ENCODE data around the gene DGKA. TPM values are rescaled to one million over a fixed set of nuclear protein-coding genes. Genes with fewer than 3 reads are reported as not detected.

DGKA gene
- total RNA-seq, 4 donors from 2014 or later, result 185 to 556 (median 198) TPM

DNA sequence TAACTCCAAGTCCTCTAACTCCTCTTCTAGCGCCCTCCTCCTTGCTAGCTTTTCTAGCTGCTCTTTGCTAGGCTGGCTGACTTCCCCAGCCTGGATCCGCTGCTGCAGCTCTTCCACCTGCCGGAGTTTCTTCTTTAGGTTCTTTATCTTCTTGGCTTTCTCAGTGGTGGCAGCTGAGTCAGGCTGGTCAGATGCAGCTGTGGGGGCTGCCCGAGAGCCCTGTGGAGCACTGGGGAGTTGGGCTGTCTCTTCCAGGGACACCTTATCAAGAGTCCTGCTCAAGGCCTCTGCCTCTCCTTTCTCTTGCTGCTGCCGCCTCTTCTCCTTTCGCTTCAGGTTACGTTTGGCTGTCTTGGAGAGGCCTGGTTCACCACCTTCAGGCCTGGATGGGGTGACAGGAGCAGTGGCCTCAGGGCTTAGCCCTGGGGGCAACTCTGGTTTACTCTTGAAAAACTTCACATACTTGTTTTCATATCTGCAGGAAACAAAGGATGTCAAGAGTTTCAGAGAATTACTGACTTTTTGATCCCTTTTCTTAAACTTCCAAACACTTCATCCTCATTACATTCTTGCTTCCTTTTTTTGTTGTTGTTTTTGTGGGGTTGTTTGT, 29.0 kb upstream of the DGKA start:
- no peak for DNase-seq (ENCODE audit: low spot score in 2 of 2)
- 93% methylated on average over 7 of the region's 7 CpGs for WGBS
- TF ChIP-seq CTCF (IDR thresholded peaks at IDR 0.05) (no peak), POLR2AphosphoS5 (IDR thresholded peaks at IDR 0.05) (no peak), POLR2A (IDR thresholded peaks at IDR 0.05) (no peak), EP300 (IDR thresholded peaks at IDR 0.05) (no peak)
- H3K4me1 ChIP-seq, result no peaks in the 10 kb centered on the region
- peaks cover 39% of the 10 kb centered on the region for H3K36me3 ChIP-seq
- H3K27me3 ChIP-seq, result no peaks in the 10 kb centered on the region
- no peak overlapping the region for H3K4me3 ChIP-seq
- H3K9me3 ChIP-seq, result no peaks in the 10 kb centered on the region
- H3K27ac ChIP-seq, result no peak overlapping the region

GRCh38 chr12:55906056-55906455, 24.9 kb upstream of the DGKA start:
- Histone ChIP-seq H3K27ac (no peak overlapping the region), H3K27me3 (no peaks in the 10 kb centered on the region), H3K4me1 (peaks cover 9% of the 10 kb centered on the region), H3K36me3 (peaks cover 25% of the 10 kb centered on the region), H3K9me3 (no peaks in the 10 kb centered on the region), H3K4me3 (no peak overlapping the region)
- no peak for DNase-seq (ENCODE audit: low spot score in 2 of 2)
- 21% methylated on average over 1 of the region's 1 CpG for WGBS
- TF ChIP-seq EP300 (IDR thresholded peaks at IDR 0.05) (no peak), POLR2AphosphoS5 (IDR thresholded peaks at IDR 0.05) (no peak), CTCF (IDR thresholded peaks at IDR 0.05) (no peak), POLR2A (IDR thresholded peaks at IDR 0.05) (no peak)

GRCh38 chr12:55908726-55909512, 22.0 kb upstream of the DGKA start:
- no peak for DNase-seq (ENCODE audit: low spot score in 2 of 2)
- H3K36me3 ChIP-seq, result no peaks in the 10 kb centered on the region
- peak overlapping the region; percentile 1 for H3K27ac ChIP-seq
- whole genome bisulfite sequencing, result 52% methylated on average over 8 of the region's 8 CpGs
- no peak for TF ChIP-seq EP300 (IDR thresholded peaks at IDR 0.05)
- TF ChIP-seq POLR2AphosphoS5 (IDR thresholded peaks at IDR 0.05), result no peak
- no peak for TF ChIP-seq POLR2A (IDR thresholded peaks at IDR 0.05)
- TF ChIP-seq CTCF (IDR thresholded peaks at IDR 0.05), result no peak
- H3K4me3 ChIP-seq, result no peak overlapping the region
- H3K9me3 ChIP-seq, result no peaks in the 10 kb centered on the region
- peaks cover 9% of the 10 kb centered on the region for H3K4me1 ChIP-seq
- no peaks in the 10 kb centered on the region for H3K27me3 ChIP-seq

DNA sequence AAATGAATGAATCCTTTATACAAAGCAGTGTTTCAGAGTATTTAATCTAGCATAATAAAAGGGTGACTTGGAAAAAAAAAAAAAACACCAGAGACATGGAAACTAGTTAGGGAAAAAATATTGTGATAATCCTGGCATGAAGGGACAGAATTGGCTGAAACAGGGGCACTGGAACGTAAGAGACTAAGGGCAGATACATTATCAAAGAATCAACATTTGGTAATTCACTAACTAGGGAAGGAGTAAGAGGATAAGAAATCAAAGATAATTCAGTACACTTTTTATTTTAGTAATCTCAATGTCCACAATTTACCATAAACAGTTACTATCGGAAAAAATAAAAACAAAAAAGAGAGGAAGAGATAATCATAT, 21.5 kb upstream of the DGKA start:
- 53% methylated on average over 2 of the region's 2 CpGs for WGBS
- no peak for TF ChIP-seq POLR2AphosphoS5 (IDR thresholded peaks at IDR 0.05)
- no peak for TF ChIP-seq CTCF (IDR thresholded peaks at IDR 0.05)
- no peak for TF ChIP-seq POLR2A (IDR thresholded peaks at IDR 0.05)
- no peak for TF ChIP-seq EP300 (IDR thresholded peaks at IDR 0.05)
- no peak for DNase-seq (ENCODE audit: low spot score in 2 of 2)
- Histone ChIP-seq H3K27ac (no peak overlapping the region), H3K4me1 (peaks cover 9% of the 10 kb centered on the region), H3K27me3 (no peaks in the 10 kb centered on the region), H3K4me3 (no peak overlapping the region), H3K36me3 (peaks cover 5% of the 10 kb centered on the region), H3K9me3 (no peaks in the 10 kb centered on the region)

DNA sequence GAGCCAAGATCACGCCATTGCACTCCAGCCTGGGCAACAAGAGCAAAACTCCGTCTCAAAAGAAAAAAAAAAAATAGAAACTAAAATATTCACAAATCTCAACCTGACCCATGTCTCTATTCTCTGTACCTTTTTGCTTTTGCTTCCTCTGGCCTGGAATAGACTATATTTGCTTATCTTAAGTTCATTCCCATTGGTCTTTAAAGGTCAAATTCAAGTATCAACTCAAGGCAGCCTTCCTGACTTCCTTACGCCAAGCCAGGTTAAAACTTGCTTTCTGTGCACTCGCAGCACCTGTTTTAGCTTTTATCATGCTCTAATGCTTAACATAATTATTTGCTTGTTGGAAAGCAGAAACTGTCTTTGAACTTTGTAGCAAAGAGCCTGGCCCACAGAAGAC, 18.1 kb upstream of the DGKA start:
- no peak for DNase-seq (ENCODE audit: low spot score in 2 of 2)
- TF ChIP-seq POLR2AphosphoS5 (IDR thresholded peaks at IDR 0.05) (no peak), CTCF (IDR thresholded peaks at IDR 0.05) (no peak), EP300 (IDR thresholded peaks at IDR 0.05) (no peak), POLR2A (IDR thresholded peaks at IDR 0.05) (no peak)
- H3K4me1 ChIP-seq, result peaks cover 9% of the 10 kb centered on the region
- 86% methylated on average over 4 of the region's 4 CpGs for WGBS
- H3K4me3 ChIP-seq, result no peak overlapping the region
- H3K36me3 ChIP-seq, result peaks cover 11% of the 10 kb centered on the region
- H3K27me3 ChIP-seq, result no peaks in the 10 kb centered on the region
- H3K27ac ChIP-seq, result no peak overlapping the region
- H3K9me3 ChIP-seq, result no peaks in the 10 kb centered on the region

All from suprapubic skin (tissue), 4 donors.